Activated gamma-delta T cell treated with anti-CD3 and anti-CD28 coated beads, Interleukin-2, amount 50 U/mL, for 16 hours (primary cell): Measurements from ENCODE around the gene MRAP2.

Source experiments
- DNase-seq: peaks from one replicate; pipeline ENCODE4 v3.0.0-alpha.2; 2020; ENCODE audit warnings: low read depth

MRAP2 gene

GRCh38 chr6:84135291-84135690 lies 101.7 kb downstream of the MRAP2 start:
- DNase-seq, result no peak

DNA sequence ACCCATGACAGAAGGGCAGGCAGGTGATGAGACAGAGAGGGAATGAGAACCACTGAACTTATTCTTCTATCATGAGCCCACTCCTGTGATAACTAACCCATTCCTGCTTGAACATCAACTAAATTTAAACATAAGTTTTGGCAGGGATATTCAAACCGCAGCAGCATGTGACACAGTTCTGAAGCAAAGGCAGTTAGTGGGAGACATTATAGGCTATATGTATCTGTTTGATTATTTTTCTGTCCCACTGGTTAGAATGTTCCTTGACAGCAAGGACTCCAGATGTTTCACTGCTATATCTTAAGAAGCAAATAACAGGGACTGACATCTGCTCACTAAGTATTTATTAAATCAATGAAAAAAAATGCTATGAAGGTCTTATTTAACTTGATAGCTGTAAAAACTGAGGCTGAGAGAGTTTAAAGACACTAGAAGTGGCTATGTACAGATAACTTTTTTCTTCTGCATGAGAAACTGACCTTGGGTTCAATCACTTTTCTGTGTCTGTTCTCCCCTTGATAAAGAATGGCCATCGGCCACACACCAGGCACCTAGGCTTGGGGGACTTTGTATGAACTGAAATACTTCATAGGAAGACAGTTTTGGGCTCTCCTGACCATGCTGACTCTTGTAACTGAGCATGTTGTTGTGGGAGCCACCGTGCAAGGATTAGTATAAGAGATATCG lies 102.9 kb downstream of the MRAP2 start:
- no peak for DNase-seq

GRCh38 chr6:84137051-84137375 lies 103.4 kb downstream of the MRAP2 start:
- no peak for DNase-seq

- DNase-seq, result no peak
Observed at GRCh38 chr6:84137989-84138575, 104.5 kb downstream of the MRAP2 start.

- no peak for DNase-seq
Observed at GRCh38 chr6:84139311-84139710, 105.7 kb downstream of the MRAP2 start.
